ENCODE results near the gene TEKT1. TPM values are rescaled to one million over a fixed set of nuclear protein-coding genes. Genes with fewer than 3 reads are reported as not detected.

TEKT1 gene
- total RNA-seq, 1 donor from 2014 or later, result not detected

GRCh38 chr17:6768447-6768846 lies 63.1 kb downstream of the TEKT1 start:
- DNase-seq (ENCODE audit: low read depth), result no peak
- Histone ChIP-seq H3K4me3 (ENCODE audit: low read depth, low read length) (no peak overlapping the region), H3K36me3 (ENCODE audit: control insufficient read depth, insufficient read depth, low read length) (no peaks in the 10 kb centered on the region), H3K27me3 (ENCODE audit: control insufficient read depth, insufficient read depth, low read length) (no peaks in the 10 kb centered on the region)
- no peak for TF ChIP-seq CTCF (IDR thresholded peaks at IDR 0.05; ENCODE audit: insufficient read depth, low read length, severe bottlenecking)
- no peak for FAIRE-seq

GRCh38 chr17:6761779-6762178 lies 69.8 kb downstream of the TEKT1 start:
- FAIRE-seq (no peak), DNase-seq (ENCODE audit: low read depth) (no peak)
- H3K27me3 ChIP-seq (ENCODE audit: control insufficient read depth, insufficient read depth, low read length), result no peaks in the 10 kb centered on the region
- H3K36me3 ChIP-seq (ENCODE audit: control insufficient read depth, insufficient read depth, low read length), result no peaks in the 10 kb centered on the region
- H3K4me3 ChIP-seq (ENCODE audit: low read depth, low read length), result no peak overlapping the region
- no peak for TF ChIP-seq CTCF (IDR thresholded peaks at IDR 0.05; ENCODE audit: insufficient read depth, low read length, severe bottlenecking)

DNA sequence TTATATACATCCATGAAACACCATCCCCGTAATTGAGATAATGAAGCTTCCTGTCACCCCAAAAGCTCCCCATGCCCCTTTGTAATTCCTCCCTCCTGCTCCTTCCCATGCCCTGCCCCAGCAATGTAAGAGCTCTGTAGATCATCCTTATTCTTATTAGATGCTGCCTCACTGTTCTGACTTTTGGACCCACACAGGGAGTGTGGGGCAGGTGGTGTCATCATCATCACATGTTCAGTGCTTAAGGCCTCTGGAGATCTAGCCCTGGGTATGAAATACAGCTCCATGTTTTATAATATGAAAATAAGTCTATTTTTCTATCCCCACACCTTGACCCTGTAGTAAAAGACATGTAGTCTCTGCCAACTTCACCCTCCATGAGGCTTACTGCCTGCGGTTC lies 73.8 kb downstream of the TEKT1 start:
- DNase-seq (ENCODE audit: low read depth) (no peak), FAIRE-seq (no peak)
- Histone ChIP-seq H3K4me3 (ENCODE audit: low read depth, low read length) (no peak overlapping the region), H3K36me3 (ENCODE audit: control insufficient read depth, insufficient read depth, low read length) (no peaks in the 10 kb centered on the region), H3K27me3 (ENCODE audit: control insufficient read depth, insufficient read depth, low read length) (no peaks in the 10 kb centered on the region)
- no peak for TF ChIP-seq CTCF (IDR thresholded peaks at IDR 0.05; ENCODE audit: insufficient read depth, low read length, severe bottlenecking)

GRCh38 chr17:6756425-6757031 lies 75.0 kb downstream of the TEKT1 start:
- Histone ChIP-seq H3K4me3 (ENCODE audit: low read depth, low read length) (no peak overlapping the region), H3K27me3 (ENCODE audit: control insufficient read depth, insufficient read depth, low read length) (no peaks in the 10 kb centered on the region), H3K36me3 (ENCODE audit: control insufficient read depth, insufficient read depth, low read length) (no peaks in the 10 kb centered on the region)
- no peak for FAIRE-seq
- no peak for TF ChIP-seq CTCF (IDR thresholded peaks at IDR 0.05; ENCODE audit: insufficient read depth, low read length, severe bottlenecking)
- DNase-seq (ENCODE audit: low read depth), result no peak

DNA sequence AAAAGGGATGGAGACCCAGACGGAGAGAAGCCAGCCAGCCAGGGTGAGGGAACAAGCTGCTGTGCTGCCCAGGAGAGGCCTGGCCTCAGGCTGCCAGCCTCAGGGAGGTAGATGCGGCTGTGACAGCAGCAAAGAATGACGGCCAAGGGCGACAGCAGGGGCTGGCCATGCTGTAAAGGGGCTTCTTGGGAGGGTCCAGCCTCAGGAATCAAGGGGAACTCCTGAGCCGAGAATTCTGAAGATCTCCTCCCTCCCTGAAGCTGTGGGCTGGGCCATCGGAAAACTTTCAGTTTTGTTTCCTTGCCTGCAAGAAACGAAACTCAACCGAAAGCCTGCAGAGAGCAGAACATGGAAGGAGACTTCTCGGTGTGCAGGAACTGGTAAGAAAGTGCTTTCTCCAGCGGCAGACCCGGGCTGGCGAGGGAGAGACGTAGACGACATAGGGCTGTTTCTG lies 75.8 kb downstream of the TEKT1 start, which contains the start of gene XAF1:
Gene XAF1 (plus strand): TSS at position 316 of the 454 bp plus-strand sequence. CDS start 33 bp downstream, at position 349.
- FAIRE-seq (no peak), DNase-seq (ENCODE audit: low read depth) (peak; percentile 8)
- no peaks in the 10 kb centered on the region for H3K27me3 ChIP-seq (ENCODE audit: control insufficient read depth, insufficient read depth, low read length)
- no peak for TF ChIP-seq CTCF (IDR thresholded peaks at IDR 0.05; ENCODE audit: insufficient read depth, low read length, severe bottlenecking)
- H3K4me3 ChIP-seq (ENCODE audit: low read depth, low read length), result no peak within 1 kb of the TSS
- H3K36me3 ChIP-seq (ENCODE audit: control insufficient read depth, insufficient read depth, low read length), result no peaks in the 10 kb centered on the region

- H3K4me3 ChIP-seq (ENCODE audit: low read depth, low read length), result no peak overlapping the region
- FAIRE-seq (no peak), DNase-seq (ENCODE audit: low read depth) (no peak)
- H3K27me3 ChIP-seq (ENCODE audit: control insufficient read depth, insufficient read depth, low read length), result no peaks in the 10 kb centered on the region
- H3K36me3 ChIP-seq (ENCODE audit: control insufficient read depth, insufficient read depth, low read length), result no peaks in the 10 kb centered on the region
- TF ChIP-seq CTCF (IDR thresholded peaks at IDR 0.05; ENCODE audit: insufficient read depth, low read length, severe bottlenecking), result no peak
Observed at GRCh38 chr17:6755281-6755680, 76.2 kb downstream of the TEKT1 start.

Data from bronchial epithelial cell (primary cell).